ENCODE measurements around the gene EIF3L. TPM values are rescaled to one million over a fixed set of nuclear protein-coding genes. Genes with fewer than 3 reads are reported as not detected.

EIF3L gene
- total and polyA plus RNA-seq, 10 of the 15 experiments (the other 5 are each of a cell fraction or from before 2014, with no cell fraction given): 294 to 1,037 (median 618) TPM

DNA sequence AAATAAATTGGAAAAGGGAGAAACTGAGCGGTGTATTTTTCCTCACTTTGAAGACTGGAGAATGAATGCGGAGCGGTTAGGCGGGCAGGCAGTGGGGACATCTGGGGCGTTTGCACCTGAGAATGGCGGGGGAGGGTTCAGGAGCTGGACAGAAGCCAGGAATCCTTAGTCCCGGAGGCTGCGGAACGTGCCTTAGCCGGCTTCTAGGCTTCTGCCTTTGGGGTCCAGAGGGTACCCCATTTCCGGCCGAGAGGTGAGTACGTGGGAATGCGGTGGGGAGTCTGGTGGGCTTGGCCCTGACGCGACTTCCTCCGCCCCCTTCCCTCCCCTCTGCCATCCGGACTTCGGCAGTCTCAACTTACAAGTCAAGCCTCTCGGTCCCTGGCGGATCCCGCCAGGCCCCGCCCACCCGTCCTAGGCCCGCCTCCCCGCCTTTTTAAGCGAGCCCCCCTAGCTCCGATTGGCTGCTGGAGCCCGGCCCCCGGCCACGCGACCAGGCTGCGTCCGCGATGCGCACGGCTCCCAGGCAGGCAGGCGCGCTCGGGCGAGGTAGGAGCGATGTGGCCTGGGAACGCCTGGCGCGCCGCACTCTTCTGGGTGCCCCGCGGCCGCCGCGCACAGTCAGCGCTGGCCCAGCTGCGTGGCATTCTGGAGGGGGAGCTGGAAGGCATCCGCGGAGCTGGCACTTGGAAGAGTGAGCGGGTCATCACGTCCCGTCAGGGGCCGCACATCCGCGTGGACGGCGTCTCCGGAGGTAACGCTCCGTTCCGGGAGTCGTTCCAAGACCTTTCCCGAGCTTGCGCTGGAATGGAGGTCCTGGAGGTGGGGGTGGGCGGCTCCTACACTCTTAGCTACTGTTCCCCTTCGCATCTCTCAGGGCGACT is 41.6 kb upstream of the EIF3L start, which contains the start of gene GCAT:
Gene GCAT (plus strand): TSS at position 525 of the 884 bp plus-strand sequence. CDS start 34 bp downstream, at position 559.
- FAIRE-seq: peak; percentile 96
- Histone ChIP-seq H3K36me3 (ENCODE audit: control insufficient read depth in 2 of 2, insufficient read depth in 2 of 2, low read length in 1 of 2) (no peaks in the 10 kb centered on the region), H4K20me1 (ENCODE audit: control insufficient read depth, insufficient read depth) (no peaks in the 10 kb centered on the region), H3K27ac (ENCODE audit: control insufficient read depth, insufficient read depth) (no peak within 1 kb of the TSS), H2AFZ (ENCODE audit: control insufficient read depth, low read depth, low read length) (peak within 1 kb of the TSS; percentile 95), H3K4me2 (ENCODE audit: control insufficient read depth, insufficient read depth) (peak within 1 kb of the TSS; percentile 88), H3K4me3 (peak within 1 kb of the TSS; percentile 70), H3K79me2 (ENCODE audit: control insufficient read depth, insufficient read depth, low read length) (no peaks in the 10 kb centered on the region), H3K4me1 (ENCODE audit: control insufficient read depth, insufficient read depth, low read length) (peaks cover 5% of the 10 kb centered on the region), H3K27me3 (replicated peaks in 1 of 2; ENCODE audit: control insufficient read depth in 2 of 2, insufficient read depth in 2 of 2, low read length in 1 of 2) (peaks cover 12 to 33% of the 10 kb centered on the region in 2 experiments), H3K9me3 (replicated peaks; ENCODE audit: control insufficient read depth, insufficient read depth, low read length) (no peaks in the 10 kb centered on the region; the same call in 2 of the 3 replicates), H3K9ac (ENCODE audit: control insufficient read depth, insufficient read depth, low read length) (peak within 1 kb of the TSS; percentile 44)
- WGBS (ENCODE audit: insufficient coverage, insufficient replicate concordance, low lambda C conversion rate, missing lambda C conversion rate): 1% methylated on average over 71 of the region's 73 CpGs
- SMC1A ChIA-PET (ENCODE audit: uncharacterized antibody, unreplicated experiment): interaction anchor here (0.6 to 1.6 kb wide), 6 partner anchors 56 to 149 kb away, joined by 3 to 7 read pairs (median 3); partner anchors contain the start of gene PDXP
- POLR2A ChIA-PET: interaction anchor here (0.6 to 1.7 kb wide), 10 partner anchors 9 to 174 kb away, joined by 3 to 7 read pairs (median 4); partner anchors contain the start of genes ANKRD54, C22orf23, NOL12 and POLR2F
- in situ Hi-C loops (cut with MboI) (no loop called here), intact Hi-C loops (cut with micrococcal nuclease; ENCODE audit: unreplicated experiment) (no loop called here)
- peak; percentile 99 for ATAC-seq
- DNase-seq (ENCODE audit: low read depth, low spot score): peak; percentile 58
- RAD21 ChIA-PET (ENCODE audit: unreplicated experiment): interaction anchor here (0.6 to 2.6 kb wide), 11 partner anchors 10 to 898 kb away, joined by 3 to 13 read pairs (median 4); partner anchors contain the start of genes ANKRD54, GGA1, GTPBP1 and NOL12
- BruUV-seq (replicated peaks): no TSS peak
- CTCF ChIA-PET: interaction anchor here (0.6 to 4.5 kb wide), 10 partner anchors 11 to 173 kb away, joined by 3 to 47 read pairs (median 3); no protein-coding TSS in a partner anchor
- TF ChIP-seq MTA2 (IDR thresholded peaks at IDR 0.05; ENCODE audit: low read depth) (no peak), PML (IDR thresholded peaks at IDR 0.05; ENCODE audit: low read length) (no peak), ZNF274 (IDR thresholded peaks at IDR 0.05; ENCODE audit: insufficient read depth, insufficient read length) (no peak), SMC3 (IDR thresholded peaks at IDR 0.05; ENCODE audit: borderline replicate concordance, low read length) (no peak), NFYA (IDR thresholded peaks at IDR 0.05; ENCODE audit: borderline replicate concordance, low read depth, low read length) (no peak), NRF1 (conservative IDR thresholded peaks at IDR 0.05; ENCODE audit: low read depth, low read length) (peak; percentile 43), CREM (IDR thresholded peaks at IDR 0.05; ENCODE audit: low read depth) (peak; percentile 65; the same call in 1 of the 2 replicates), IKZF2 (IDR thresholded peaks at IDR 0.05) (0 out of 4 replicates have a peak, but pooled peaks of 1 of the 2 experiments have one; percentile 23), RB1 (IDR thresholded peaks at IDR 0.05; ENCODE audit: borderline replicate concordance) (peak; percentile 89; the same call in 1 of the 2 replicates), IRF4 (IDR thresholded peaks at IDR 0.05; ENCODE audit: low read depth, low read length) (no peak), DPF2 (IDR thresholded peaks at IDR 0.05) (0 out of 2 replicates have a peak, but pooled peaks have one; percentile 51), RFX5 (IDR thresholded peaks at IDR 0.05; ENCODE audit: low read depth, low read length) (no peak)
- TF ChIP-seq, protein P1, sequence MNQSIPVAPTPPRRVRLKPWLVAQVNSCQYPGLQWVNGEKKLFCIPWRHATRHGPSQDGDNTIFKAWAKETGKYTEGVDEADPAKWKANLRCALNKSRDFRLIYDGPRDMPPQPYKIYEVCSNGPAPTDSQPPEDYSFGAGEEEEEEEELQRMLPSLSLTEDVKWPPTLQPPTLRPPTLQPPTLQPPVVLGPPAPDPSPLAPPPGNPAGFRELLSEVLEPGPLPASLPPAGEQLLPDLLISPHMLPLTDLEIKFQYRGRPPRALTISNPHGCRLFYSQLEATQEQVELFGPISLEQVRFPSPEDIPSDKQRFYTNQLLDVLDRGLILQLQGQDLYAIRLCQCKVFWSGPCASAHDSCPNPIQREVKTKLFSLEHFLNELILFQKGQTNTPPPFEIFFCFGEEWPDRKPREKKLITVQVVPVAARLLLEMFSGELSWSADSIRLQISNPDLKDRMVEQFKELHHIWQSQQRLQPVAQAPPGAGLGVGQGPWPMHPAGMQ (IDR thresholded peaks at IDR 0.05; ENCODE audit: borderline replicate concordance): no peak
- TF ChIP-seq, protein P2, sequence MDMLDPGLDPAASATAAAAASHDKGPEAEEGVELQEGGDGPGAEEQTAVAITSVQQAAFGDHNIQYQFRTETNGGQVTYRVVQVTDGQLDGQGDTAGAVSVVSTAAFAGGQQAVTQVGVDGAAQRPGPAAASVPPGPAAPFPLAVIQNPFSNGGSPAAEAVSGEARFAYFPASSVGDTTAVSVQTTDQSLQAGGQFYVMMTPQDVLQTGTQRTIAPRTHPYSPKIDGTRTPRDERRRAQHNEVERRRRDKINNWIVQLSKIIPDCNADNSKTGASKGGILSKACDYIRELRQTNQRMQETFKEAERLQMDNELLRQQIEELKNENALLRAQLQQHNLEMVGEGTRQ (IDR thresholded peaks at IDR 0.05; ENCODE audit: borderline replicate concordance, low read depth, low read length): peak; percentile 14; the same call in 1 of the 2 replicates
- TF ChIP-seq, protein P3, sequence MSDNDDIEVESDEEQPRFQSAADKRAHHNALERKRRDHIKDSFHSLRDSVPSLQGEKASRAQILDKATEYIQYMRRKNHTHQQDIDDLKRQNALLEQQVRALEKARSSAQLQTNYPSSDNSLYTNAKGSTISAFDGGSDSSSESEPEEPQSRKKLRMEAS (IDR thresholded peaks at IDR 0.05; ENCODE audit: low read depth, low read length): peak; percentile 80; the same call in 1 of the 2 replicates
- TF ChIP-seq, protein P4, sequence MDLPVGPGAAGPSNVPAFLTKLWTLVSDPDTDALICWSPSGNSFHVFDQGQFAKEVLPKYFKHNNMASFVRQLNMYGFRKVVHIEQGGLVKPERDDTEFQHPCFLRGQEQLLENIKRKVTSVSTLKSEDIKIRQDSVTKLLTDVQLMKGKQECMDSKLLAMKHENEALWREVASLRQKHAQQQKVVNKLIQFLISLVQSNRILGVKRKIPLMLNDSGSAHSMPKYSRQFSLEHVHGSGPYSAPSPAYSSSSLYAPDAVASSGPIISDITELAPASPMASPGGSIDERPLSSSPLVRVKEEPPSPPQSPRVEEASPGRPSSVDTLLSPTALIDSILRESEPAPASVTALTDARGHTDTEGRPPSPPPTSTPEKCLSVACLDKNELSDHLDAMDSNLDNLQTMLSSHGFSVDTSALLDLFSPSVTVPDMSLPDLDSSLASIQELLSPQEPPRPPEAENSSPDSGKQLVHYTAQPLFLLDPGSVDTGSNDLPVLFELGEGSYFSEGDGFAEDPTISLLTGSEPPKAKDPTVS (IDR thresholded peaks at IDR 0.05; ENCODE audit: low read depth, low read length): no peak
- TF ChIP-seq, protein P5, sequence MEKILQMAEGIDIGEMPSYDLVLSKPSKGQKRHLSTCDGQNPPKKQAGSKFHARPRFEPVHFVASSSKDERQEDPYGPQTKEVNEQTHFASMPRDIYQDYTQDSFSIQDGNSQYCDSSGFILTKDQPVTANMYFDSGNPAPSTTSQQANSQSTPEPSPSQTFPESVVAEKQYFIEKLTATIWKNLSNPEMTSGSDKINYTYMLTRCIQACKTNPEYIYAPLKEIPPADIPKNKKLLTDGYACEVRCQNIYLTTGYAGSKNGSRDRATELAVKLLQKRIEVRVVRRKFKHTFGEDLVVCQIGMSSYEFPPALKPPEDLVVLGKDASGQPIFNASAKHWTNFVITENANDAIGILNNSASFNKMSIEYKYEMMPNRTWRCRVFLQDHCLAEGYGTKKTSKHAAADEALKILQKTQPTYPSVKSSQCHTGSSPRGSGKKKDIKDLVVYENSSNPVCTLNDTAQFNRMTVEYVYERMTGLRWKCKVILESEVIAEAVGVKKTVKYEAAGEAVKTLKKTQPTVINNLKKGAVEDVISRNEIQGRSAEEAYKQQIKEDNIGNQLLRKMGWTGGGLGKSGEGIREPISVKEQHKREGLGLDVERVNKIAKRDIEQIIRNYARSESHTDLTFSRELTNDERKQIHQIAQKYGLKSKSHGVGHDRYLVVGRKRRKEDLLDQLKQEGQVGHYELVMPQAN (conservative IDR thresholded peaks at IDR 0.05): peak; percentile 69
